ENCODE measurements around the gene RIT2.
"Not testable (repeated sequence)": the region's sequence is repeated elsewhere in the genome, so short reads cannot be mapped to it uniquely, and the experiment has no call there.

The RIT2 gene

GRCh38 chr18:42773870-42774269, 341.6 kb downstream of the RIT2 start:
- DNase-seq = no peak

DNA sequence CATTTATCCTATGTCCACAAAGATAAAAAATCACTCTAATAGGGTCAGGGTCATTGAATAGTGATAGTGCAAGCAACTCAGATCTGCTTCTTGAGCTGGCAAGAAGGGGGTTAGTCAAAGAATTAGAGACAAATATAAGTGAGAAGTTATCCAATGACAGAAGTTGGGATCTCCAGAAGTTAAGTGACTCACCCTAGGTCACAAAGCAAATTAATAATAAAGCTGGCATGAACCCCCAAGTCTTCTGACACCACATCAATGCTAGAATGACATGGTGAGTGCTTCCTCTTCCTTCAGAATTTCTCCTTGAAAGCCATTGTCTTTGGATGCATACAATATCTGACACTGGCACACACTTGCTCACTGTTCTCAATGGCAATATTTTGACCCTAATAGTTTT, 343.5 kb downstream of the RIT2 start:
- no peak for DNase-seq

GRCh38 chr18:42765302-42765701, 350.2 kb downstream of the RIT2 start:
- no peak for DNase-seq

DNA sequence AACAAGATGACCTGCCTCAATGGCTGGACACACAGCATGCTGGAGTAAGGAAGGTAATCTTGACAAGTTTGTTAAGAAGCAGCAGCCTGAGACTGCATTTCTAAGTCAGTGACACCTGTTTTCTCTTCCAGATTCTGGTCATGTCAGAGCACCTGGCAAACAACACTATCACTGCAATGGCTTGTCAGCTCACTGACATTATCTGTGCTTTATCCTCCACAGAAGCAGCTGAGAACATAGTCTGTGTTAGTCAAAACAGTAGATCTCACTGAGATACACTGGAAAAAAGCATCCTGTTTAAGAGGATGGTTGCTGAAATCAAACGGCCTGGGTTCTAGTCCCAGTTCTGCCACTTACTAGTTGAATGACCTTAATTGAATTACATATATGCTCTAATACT, 355.2 kb downstream of the RIT2 start:
- no peak for DNase-seq

- DNase-seq = no peak
These were observed 356.6 kb downstream of the RIT2 start for GRCh38 chr18:42758852-42759251.

DNA sequence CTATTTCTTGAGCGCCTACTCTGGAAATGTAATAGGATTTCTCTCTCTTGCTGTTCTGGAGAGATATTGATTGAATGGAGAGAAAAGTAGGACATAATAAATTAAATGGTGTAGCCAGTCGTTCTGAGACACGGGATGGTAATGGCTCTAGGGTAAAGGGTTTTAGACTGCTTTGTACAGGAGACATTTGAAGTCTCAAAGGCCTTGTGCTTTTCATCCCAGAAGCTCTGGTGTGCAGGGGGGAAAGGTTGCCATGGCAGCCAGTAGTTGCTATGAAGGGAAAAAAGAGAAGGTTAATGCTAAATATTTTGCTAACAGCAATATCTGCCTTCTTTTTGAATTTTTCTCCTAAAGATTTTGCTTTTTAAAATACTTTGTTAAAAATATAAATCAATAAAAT, 359.3 kb downstream of the RIT2 start:
- no peak for DNase-seq

- no peak for DNase-seq
These were observed 362.6 kb downstream of the RIT2 start for GRCh38 chr18:42752916-42753315.

- DNase-seq = no peak
These were observed 368.7 kb downstream of the RIT2 start for GRCh38 chr18:42746794-42747193.

- no peak for DNase-seq
These were observed 369.6 kb downstream of the RIT2 start for GRCh38 chr18:42745931-42746330.

- DNase-seq = no peak
These were observed 370.3 kb downstream of the RIT2 start for GRCh38 chr18:42745171-42745570.

- DNase-seq = no peak
These were observed 371.9 kb downstream of the RIT2 start for GRCh38 chr18:42743373-42744138.

DNA sequence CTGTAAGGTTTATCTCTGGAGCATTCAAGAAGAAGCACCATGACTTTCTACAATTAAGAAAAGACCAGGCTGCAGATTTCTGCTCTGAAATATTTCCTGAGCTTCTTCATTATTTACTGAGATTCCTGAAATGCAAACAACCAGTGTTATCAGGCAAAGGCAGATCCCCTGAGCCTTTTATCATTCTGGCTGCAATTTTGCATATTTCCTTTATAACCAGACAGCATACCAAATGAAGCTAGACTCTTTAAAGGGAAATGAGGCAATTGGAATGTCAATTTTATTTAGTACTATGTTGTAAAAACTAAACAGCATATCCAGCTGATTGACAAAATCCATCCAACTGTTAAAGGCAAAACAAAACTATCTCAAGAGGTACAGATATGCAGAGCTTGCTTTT, 372.5 kb downstream of the RIT2 start:
- no peak for DNase-seq

DNA sequence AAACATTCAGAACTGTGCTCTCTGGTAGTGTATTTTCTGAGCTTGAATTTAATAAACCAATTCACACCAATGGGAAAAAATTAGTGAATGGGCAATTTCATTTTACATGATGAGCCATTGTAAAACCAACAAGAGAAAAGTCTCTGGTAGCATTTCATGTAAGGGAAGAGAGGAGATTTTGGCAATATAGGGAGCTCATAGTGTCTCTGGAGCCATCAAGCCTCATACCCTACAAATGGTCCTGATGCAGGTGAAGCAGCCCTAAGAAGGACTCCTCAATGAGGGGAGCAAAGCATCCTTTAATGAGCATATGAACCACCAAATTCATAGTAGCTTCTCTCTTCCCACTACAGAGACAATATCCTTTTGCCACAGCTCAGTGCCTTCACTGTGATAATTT, 373.0 kb downstream of the RIT2 start:
- DNase-seq = no peak

GRCh38 chr18:42741805-42742347, 373.6 kb downstream of the RIT2 start:
- DNase-seq = not testable (repeated sequence)

- not testable (repeated sequence) for DNase-seq
These were observed 374.2 kb downstream of the RIT2 start for GRCh38 chr18:42741299-42741698.

GRCh38 chr18:42736074-42736473, 379.4 kb downstream of the RIT2 start:
- DNase-seq = no peak

- DNase-seq = no peak
These were observed 381.0 kb downstream of the RIT2 start for GRCh38 chr18:42734520-42734919.

DNA sequence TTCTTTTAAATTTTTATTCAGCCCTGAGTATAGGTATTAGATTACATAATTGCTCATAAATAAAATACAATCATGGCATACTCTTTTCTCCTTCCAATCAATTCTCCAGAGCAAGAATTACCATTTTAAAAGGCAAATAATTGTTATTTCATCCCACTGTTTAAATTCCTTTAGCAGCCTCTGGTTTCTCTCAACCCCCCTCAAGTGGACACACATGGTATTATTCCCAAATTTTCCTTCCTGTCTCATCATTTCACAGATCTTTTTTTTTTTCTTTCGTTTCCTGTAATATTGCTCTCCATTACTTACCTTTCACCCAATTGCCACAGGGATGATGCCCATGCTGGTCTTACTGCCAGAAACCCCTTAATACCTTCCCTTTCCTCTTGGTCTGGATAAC, 385.2 kb downstream of the RIT2 start:
- no peak for DNase-seq

GRCh38 chr18:42719221-42719620, 396.3 kb downstream of the RIT2 start:
- no peak for DNase-seq

- DNase-seq = no peak
These were observed 403.4 kb downstream of the RIT2 start for GRCh38 chr18:42712065-42712464.

GRCh38 chr18:42707080-42707479, 408.4 kb downstream of the RIT2 start:
- DNase-seq = no peak

- DNase-seq = peak in 1 of 58 donors; percentile 1
These were observed 408.9 kb downstream of the RIT2 start for GRCh38 chr18:42706618-42707017.

DNA sequence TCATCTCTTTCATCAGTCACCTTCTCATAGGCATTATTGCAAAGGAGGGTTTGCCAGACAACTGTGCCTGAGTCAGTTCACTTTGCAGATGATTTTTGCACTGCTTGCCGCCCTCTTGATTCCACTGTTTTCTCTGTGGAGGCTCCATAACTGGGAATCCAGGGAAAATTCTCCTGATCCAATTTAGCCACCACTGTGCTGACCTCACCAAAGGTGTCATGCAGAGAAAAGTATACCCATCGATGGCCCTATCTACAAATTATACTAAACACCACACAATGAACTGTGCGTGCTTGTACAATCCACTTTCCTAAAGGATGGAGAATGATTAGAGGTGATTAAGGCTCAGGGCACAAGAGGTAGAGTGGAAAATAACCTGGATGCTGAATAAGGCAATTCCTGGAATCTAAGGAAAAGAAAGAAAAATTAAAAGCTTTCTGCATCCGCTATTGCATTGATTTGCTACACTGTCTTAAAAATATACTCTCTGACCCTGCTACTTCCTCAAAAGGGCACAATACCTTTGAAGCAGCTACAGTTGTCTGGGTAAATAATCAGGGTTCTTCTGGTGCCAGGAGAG, 409.4 kb downstream of the RIT2 start:
- DNase-seq = no peak

All from anterior cingulate cortex (tissue), 58 donors.